Thyroid gland (tissue), 4 donors: Measurements from ENCODE around the gene PHLPP1.

Experiments
- CTCF ChIP-seq, 6 experiments: fragments of 200-600 bp in 3 of 6; fragments of 450-650 bp in 3 of 6; sonication (generic) in 3 of 6; IDR thresholded peaks; one replicate each; pipeline ENCODE4 v1.5.1; 2016 to 2019; ENCODE audit warnings: antibody characterized with exemption in 6 of 6, mild to moderate bottlenecking in 2 of 6, inconsistent platforms in 1 of 6, moderate library complexity in 1 of 6
- POLR2A ChIP-seq, 2 donors: fragments of 450-650 bp; IDR thresholded peaks; one replicate each; pipeline ENCODE4 v1.6.1; 2017; ENCODE audit warnings: antibody characterized with exemption in 2 of 2, mild to moderate bottlenecking in 2 of 2, moderate library complexity in 1 of 2

DNA sequence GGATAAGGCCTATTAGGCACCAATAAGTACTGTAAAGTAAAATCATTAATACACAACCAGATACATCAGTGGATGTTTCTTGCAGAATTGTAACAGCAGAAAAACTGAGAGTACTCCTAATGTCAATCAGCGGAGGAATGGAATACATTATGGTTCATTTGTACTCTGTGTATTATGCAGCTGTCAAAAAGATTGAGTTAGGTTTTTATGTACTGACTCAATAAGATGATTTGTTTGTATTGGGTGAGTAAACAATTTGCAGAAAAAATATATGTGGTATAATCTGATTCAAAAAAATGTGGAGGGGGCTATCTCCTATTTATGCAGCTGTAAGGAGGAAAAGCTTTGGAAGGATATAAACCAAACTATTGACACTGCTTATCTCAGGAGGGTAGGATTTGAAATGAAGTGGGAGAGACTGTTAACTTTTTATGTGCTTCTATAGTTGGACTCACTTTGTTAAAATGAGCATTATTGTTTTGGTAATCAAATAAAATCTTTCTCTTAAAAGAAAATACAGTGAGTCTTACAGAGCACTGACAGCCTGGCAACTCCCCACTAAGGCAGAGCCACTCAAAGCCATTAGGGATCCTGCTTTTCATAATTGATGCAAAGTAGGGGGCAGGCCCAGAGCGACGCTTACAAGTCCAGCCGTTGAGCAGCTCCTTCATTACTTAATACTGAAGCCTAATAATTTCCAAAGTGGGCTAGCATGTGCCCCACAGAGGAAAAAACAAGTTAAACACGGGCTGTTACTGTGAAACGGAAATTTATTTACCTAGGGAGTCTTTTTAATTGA lies 168.8 kb downstream of the PHLPP1 start:
- TF ChIP-seq CTCF (IDR thresholded peaks at IDR 0.05) (no peak), POLR2A (IDR thresholded peaks at IDR 0.05) (no peak)
